GM12878 (cell line): ENCODE measurements around the gene KCNJ3. TPM values are rescaled to one million over a fixed set of nuclear protein-coding genes. Genes with fewer than 3 reads are reported as not detected.

ENCODE experiments used
- ATAC-seq: fragments of 200-7000 bp; cut with Tn5 transposase; 3 replicates; pipeline ENCODE4 v1.9.1; 2020; ENCODE audit warnings: mild to moderate bottlenecking, moderate library complexity
- BruUV-seq: library from RNA; stranded (reverse); fragments of 400-500 nt; replicated peaks from 2 replicates; lab custom pipeline; 2021; lab: Mats Ljungman, UMichigan
- CTCF ChIA-PET: fragments of 300-600 bp; sonication (Branson Sonifier 250); formaldehyde crosslinking; extraction: SDS; loops from one replicate; lab custom pipeline; 2021; ENCODE audit warnings: inconsistent platforms; lab: Yijun Ruan, JAX
- POLR2A ChIA-PET: fragments of 350-600 bp; formaldehyde crosslinking; extraction: SDS; loops from one replicate; lab custom pipeline; 2021; ENCODE audit warnings: inconsistent platforms; lab: Charles Lee
- RAD21 ChIA-PET: fragments of 300-600 bp; sonication (Branson Sonifier 250); formaldehyde crosslinking; loops from one replicate; lab custom pipeline; 2023; ENCODE audit warnings: antibody characterized with exemption; ENCODE audit not compliant: unreplicated experiment; lab: Charles Lee
- SMC1A ChIA-PET: fragments of 300-600 bp; sonication (Branson Sonifier 250); formaldehyde crosslinking; loops from one replicate; lab custom pipeline; 2023; ENCODE audit not compliant: unreplicated experiment, uncharacterized antibody; lab: Charles Lee
- DNase-seq: peaks from one replicate; pipeline ENCODE4 v3.0.0-alpha.2; 2011; ENCODE audit warnings: low read depth, low spot score
- FAIRE-seq: peaks from 3 replicates; lab custom pipeline; 2011; peaks lifted over from hg19 to GRCh38; lab: Jason Lieb, UNC
- H2AFZ ChIP-seq: 2 replicates; pipeline ENCODE4 v1.6.0; 2011; ENCODE audit warnings: low read depth, low read length, control low read depth; ENCODE audit not compliant: control insufficient read depth
- H3K27ac ChIP-seq: 2 replicates; pipeline ENCODE4 v1.5.1; 2011; ENCODE audit warnings: control low read depth; ENCODE audit not compliant: control insufficient read depth, insufficient read depth
- H3K27me3 ChIP-seq, 2 experiments: replicated peaks in 1 of 2; 2 replicates each; pipeline versions ENCODE4 v1.6.0 to v1.6.1; 2011; ENCODE audit warnings: low read length in 1 of 2; ENCODE audit not compliant: control insufficient read depth in 2 of 2, insufficient read depth in 2 of 2
- H3K36me3 ChIP-seq, 2 experiments: 2 replicates each; pipeline ENCODE4 v1.5.1; 2011; ENCODE audit warnings: low read length in 1 of 2; ENCODE audit not compliant: control insufficient read depth in 2 of 2, insufficient read depth in 2 of 2
- H3K4me1 ChIP-seq: 2 replicates; pipeline ENCODE4 v1.6.1; 2011; ENCODE audit warnings: mild to moderate bottlenecking, low read length, moderate library complexity, mixed read lengths; ENCODE audit not compliant: control insufficient read depth, insufficient read depth
- H3K4me2 ChIP-seq: 2 replicates; pipeline ENCODE4 v1.6.0; 2011; ENCODE audit warnings: control low read depth; ENCODE audit not compliant: control insufficient read depth, insufficient read depth
- H3K4me3 ChIP-seq: fragments of 200-600 bp; sonication (generic); 2 replicates; pipeline ENCODE4 v1.5.1; 2016
- H3K79me2 ChIP-seq: 2 replicates; pipeline ENCODE4 v1.6.0; 2011; ENCODE audit warnings: low read length; ENCODE audit not compliant: control insufficient read depth, insufficient read depth
- H3K9ac ChIP-seq: 2 replicates; pipeline ENCODE4 v1.8.0; 2011; ENCODE audit warnings: low read length, control low read depth, mixed read lengths; ENCODE audit not compliant: control insufficient read depth, insufficient read depth
- H3K9me3 ChIP-seq: replicated peaks from 3 replicates; pipeline ENCODE4 v1.5.1; 2011; ENCODE audit warnings: mild to moderate bottlenecking, low read length; ENCODE audit not compliant: control insufficient read depth, insufficient read depth
- H4K20me1 ChIP-seq: 2 replicates; pipeline ENCODE4 v1.6.0; 2011; ENCODE audit not compliant: control insufficient read depth, insufficient read depth
- CBX3 ChIP-seq: fragments of 200-600 bp; sonication (generic); IDR thresholded peaks from 2 replicates; pipeline ENCODE4 v1.6.1; 2016; ENCODE audit warnings: low read depth, borderline replicate concordance
- CHD4 ChIP-seq: fragments of 200-600 bp; sonication (generic); IDR thresholded peaks from 2 replicates; pipeline ENCODE4 v1.6.1; 2016; ENCODE audit warnings: mild to moderate bottlenecking
- FOS ChIP-seq: IDR thresholded peaks from 3 replicates; pipeline ENCODE4 v1.6.1; 2011; ENCODE audit warnings: borderline replicate concordance; ENCODE audit not compliant: insufficient read length; ENCODE audit errors: extremely low read depth
- KLF5 ChIP-seq: fragments of 450-650 bp; IDR thresholded peaks from 2 replicates; pipeline ENCODE4 v1.6.1; 2014; ENCODE audit warnings: mild to moderate bottlenecking; ENCODE audit not compliant: partially characterized antibody
- MYB ChIP-seq: fragments of 150-350 bp; IDR thresholded peaks from 2 replicates; pipeline ENCODE4 v1.6.1; 2014; ENCODE audit warnings: mild to moderate bottlenecking, low read depth, low read length, borderline replicate concordance
- NFXL1 ChIP-seq: fragments of 450-650 bp; IDR thresholded peaks from 2 replicates; pipeline ENCODE4 v1.6.1; 2017; ENCODE audit warnings: antibody characterized with exemption, mild to moderate bottlenecking, borderline replicate concordance
- RCOR1 ChIP-seq: conservative IDR thresholded peaks from 2 replicates; pipeline ENCODE4 v1.6.1; 2012; ENCODE audit warnings: low read depth, low read length, improper control_type of control experiment
- SMAD5 ChIP-seq: IDR thresholded peaks from 2 replicates; pipeline ENCODE4 v1.6.1; 2016; ENCODE audit warnings: antibody characterized with exemption, low read depth
- YBX1 ChIP-seq: fragments of 450-650 bp; IDR thresholded peaks from 2 replicates; pipeline ENCODE4 v1.6.1; 2016; ENCODE audit warnings: antibody characterized with exemption
- ZNF274 ChIP-seq: IDR thresholded peaks from one replicate; pipeline ENCODE4 v1.8.0; 2011; ENCODE audit not compliant: insufficient read length, insufficient read depth
- in situ Hi-C: fragments of 300-500 bp; cut with MboI; formaldehyde crosslinking; loops from 9 replicates; pipeline ENCODE4 v1.14.3; 2018; ENCODE audit warnings: mixed read lengths
- intact Hi-C: fragments of 100-400 bp; cut with micrococcal nuclease; formaldehyde crosslinking; loops from one replicate; pipeline ENCODE4 v1.14.2; 2022; ENCODE audit not compliant: unreplicated experiment
- polyA plus RNA-seq, 11 experiments: library from polyadenylated mRNA; depleted of rRNA in 4 of 11; unstranded in 6 of 11; stranded (reverse) in 5 of 11; fragments of >200 nt; fragmentation: Nextera tagmentation in 4 of 11; fragmentation: Illumina TruSeq in 1 of 11; extraction: Ambion mirVana in 4 of 11; extraction: Trizol in 1 of 11; gene quantifications; 1 replicate in 1 of 11; 2 replicates in 10 of 11; pipeline versions ENCODE4 v1.2.1 to v1.2.3, GENCODE V29; 2011 to 2016; ENCODE audit warnings: inconsistent platforms in 2 of 11, missing spikeins in 2 of 11, low read depth in 1 of 11
- total RNA-seq, 4 experiments: library from RNA; depleted of rRNA in 3 of 4; stranded (reverse); fragments of >200 nt in 3 of 4; fragmentation: Illumina TruSeq in 1 of 4; extraction: Trizol in 1 of 4; gene quantifications; 2 replicates each; pipeline versions ENCODE4 v1.2.1 to v1.2.3, GENCODE V29; 2013 to 2021
- TF ChIP-seq, protein P1 (sequence below): fragments of 150-350 bp; IDR thresholded peaks from 2 replicates; pipeline ENCODE4 v1.6.1; 2016; ENCODE audit warnings: low read depth, low read length
- TF ChIP-seq, protein P2 (sequence below): fragments of 450-650 bp; IDR thresholded peaks from 2 replicates; pipeline ENCODE4 v1.6.1; 2016; ENCODE audit warnings: mild to moderate bottlenecking

KCNJ3 gene
- total and polyA plus RNA-seq, 10 of the 15 experiments (the other 5 are each of a cell fraction or from before 2014, with no cell fraction given), result 0.01 to 1.1 (median 0.04) TPM; not detected in 6

DNA sequence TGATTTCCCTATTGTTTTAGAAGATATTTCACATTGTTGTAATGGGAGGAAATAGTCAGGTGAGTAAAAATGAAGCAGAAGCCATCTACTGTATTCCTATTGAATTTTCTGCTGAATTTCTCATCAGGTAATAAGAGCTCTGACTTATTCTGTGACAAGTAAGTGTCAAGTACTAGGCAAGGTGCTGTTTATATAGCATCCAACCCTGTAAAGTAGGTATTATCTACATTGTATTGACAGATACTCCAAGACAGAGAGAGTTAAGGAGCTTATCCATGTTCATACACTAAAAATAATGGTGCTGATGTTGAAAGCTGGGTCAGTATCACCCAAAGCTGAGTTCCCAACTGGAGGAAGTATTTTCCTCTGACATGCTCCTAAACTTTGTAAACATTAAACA is 106.0 kb downstream of the KCNJ3 start:
- Histone ChIP-seq H4K20me1 (no peaks in the 10 kb centered on the region), H3K4me2 (no peak overlapping the region), H3K27ac (no peak overlapping the region), H3K9ac (no peak overlapping the region), H3K79me2 (no peaks in the 10 kb centered on the region), H3K27me3 (no peaks in the 10 kb centered on the region), H2AFZ (no peak overlapping the region), H3K36me3 (no peaks in the 10 kb centered on the region), H3K4me3 (no peak overlapping the region), H3K4me1 (no peaks in the 10 kb centered on the region), H3K9me3 (no peaks in the 10 kb centered on the region)
- intact Hi-C loops (no loop called here), in situ Hi-C loops (no loop called here)
- ChIA-PET POLR2A (no interaction called here), SMC1A (interaction anchor here (1.2 kb wide), 1 partner anchor 15 kb away, joined by 3 read pairs; no protein-coding TSS in a partner anchor), RAD21 (no interaction called here), CTCF (interaction anchor here (1.3 kb wide), 1 partner anchor 9 kb away, joined by 4 read pairs; no protein-coding TSS in a partner anchor)
- TF ChIP-seq, protein P1, sequence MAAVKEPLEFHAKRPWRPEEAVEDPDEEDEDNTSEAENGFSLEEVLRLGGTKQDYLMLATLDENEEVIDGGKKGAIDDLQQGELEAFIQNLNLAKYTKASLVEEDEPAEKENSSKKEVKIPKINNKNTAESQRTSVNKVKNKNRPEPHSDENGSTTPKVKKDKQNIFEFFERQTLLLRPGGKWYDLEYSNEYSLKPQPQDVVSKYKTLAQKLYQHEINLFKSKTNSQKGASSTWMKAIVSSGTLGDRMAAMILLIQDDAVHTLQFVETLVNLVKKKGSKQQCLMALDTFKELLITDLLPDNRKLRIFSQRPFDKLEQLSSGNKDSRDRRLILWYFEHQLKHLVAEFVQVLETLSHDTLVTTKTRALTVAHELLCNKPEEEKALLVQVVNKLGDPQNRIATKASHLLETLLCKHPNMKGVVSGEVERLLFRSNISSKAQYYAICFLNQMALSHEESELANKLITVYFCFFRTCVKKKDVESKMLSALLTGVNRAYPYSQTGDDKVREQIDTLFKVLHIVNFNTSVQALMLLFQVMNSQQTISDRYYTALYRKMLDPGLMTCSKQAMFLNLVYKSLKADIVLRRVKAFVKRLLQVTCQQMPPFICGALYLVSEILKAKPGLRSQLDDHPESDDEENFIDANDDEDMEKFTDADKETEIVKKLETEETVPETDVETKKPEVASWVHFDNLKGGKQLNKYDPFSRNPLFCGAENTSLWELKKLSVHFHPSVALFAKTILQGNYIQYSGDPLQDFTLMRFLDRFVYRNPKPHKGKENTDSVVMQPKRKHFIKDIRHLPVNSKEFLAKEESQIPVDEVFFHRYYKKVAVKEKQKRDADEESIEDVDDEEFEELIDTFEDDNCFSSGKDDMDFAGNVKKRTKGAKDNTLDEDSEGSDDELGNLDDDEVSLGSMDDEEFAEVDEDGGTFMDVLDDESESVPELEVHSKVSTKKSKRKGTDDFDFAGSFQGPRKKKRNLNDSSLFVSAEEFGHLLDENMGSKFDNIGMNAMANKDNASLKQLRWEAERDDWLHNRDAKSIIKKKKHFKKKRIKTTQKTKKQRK, result no peak
- no peak for TF ChIP-seq CHD4
- TF ChIP-seq NFXL1, result no peak
- TF ChIP-seq FOS, result no peak
- TF ChIP-seq SMAD5, result no peak
- TF ChIP-seq ZNF274, result no peak
- no peak for TF ChIP-seq KLF5
- TF ChIP-seq, protein P2, sequence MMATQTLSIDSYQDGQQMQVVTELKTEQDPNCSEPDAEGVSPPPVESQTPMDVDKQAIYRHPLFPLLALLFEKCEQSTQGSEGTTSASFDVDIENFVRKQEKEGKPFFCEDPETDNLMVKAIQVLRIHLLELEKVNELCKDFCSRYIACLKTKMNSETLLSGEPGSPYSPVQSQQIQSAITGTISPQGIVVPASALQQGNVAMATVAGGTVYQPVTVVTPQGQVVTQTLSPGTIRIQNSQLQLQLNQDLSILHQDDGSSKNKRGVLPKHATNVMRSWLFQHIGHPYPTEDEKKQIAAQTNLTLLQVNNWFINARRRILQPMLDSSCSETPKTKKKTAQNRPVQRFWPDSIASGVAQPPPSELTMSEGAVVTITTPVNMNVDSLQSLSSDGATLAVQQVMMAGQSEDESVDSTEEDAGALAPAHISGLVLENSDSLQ, result no peak
- TF ChIP-seq RCOR1, result no peak
- TF ChIP-seq CBX3, result no peak
- no peak for TF ChIP-seq MYB
- TF ChIP-seq YBX1, result no peak
- no peak for ATAC-seq
- no peak for DNase-seq
- BruUV-seq, result no TSS peak
- no peak for FAIRE-seq
